ENCODE results near the gene ACP4.

The ACP4 gene

DNA sequence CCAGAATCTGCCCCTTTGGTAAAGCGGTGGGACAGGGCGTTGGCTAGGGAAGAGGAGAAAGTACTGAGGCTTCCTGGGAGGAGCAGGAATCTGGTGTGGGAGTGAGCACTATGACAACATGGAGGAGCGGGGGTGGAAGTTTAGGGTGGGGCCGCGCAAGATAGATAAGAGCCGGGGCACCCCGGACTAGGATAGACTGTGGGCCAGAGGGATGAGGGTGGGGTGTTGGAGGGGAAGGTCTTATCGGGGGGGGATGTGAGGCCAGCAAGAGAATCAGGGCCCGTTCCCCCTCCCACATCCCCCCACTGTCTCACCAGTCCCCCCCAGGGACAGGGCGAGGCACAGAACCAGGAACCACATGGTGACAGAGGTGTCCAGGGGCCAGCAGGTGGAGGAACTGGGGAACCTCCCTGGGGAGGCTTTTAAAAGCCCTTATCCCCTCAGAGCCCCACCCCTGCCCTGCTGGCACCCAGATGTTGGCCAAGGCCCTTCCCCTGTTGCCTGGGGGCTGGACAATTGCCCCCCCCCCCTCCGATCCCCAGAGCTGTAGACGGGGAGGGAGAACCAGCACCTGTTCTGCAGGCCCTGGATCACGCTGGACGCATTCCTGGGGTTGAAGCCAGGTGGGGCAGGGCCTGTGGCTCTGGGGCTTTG is 33.3 kb downstream of the ACP4 start, which contains the start of gene KLK1:
KLK1 (minus strand) TSS at position 399 of the 654 bp plus-strand sequence; CDS start at position 360, 39 bp downstream.
- DNase-seq = no peak

DNA sequence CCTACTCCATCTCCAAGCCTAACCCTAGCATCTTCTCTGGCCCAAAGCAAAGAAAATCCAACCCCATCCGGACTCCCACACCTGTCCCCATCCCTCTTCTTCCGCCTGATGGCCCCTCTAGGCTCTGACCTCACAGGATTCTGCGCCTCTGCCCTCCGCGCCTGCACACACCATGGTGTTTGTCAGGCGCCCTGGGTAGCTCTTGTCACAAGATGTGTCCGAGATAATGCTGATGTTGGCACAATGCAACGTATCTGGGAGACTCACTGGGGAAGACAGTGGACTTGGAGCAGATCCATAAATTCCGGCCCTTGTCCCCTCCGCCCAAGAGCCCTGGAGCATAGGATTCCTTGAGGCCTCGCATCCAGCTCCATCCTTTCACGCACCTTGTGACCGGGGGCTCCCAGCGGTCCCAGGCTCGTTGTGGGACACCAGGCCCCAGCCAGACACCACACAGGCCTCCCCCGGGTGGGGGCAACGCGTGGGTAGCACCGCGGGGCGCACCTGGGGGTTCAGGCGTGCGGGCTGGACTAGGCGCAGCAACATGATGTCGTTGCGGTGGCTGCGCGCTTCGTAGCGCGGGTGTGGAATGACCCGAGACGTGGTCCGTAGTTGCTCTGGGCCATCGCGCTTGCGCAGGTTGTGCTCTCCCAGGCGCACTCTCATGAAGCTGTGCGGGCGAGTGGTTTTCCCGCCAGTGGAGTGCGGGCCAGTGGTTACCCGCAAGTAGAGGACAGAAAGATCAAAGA is 36.5 kb downstream of the ACP4 start:
- DNase-seq = no peak

DNA sequence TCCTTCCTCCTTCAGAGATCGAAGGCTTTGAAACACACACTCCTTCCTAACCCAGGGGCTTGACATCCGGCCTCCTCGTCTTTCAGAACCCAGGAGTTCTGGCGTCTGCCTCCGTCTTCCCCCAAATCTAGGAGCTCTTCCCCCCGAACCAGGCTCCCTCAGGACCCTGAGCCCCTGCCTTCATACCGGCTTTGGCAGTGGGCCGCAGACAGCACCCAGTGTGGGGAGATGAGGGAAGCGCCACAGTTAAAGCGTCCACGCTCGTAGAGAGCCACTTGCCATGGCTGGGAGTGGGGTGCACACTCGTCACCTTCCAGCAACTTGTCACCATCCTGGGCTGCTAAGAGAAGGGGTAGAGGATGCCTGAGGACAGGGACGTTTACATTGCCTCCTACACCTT is 37.3 kb downstream of the ACP4 start:
- no peak for DNase-seq

DNA sequence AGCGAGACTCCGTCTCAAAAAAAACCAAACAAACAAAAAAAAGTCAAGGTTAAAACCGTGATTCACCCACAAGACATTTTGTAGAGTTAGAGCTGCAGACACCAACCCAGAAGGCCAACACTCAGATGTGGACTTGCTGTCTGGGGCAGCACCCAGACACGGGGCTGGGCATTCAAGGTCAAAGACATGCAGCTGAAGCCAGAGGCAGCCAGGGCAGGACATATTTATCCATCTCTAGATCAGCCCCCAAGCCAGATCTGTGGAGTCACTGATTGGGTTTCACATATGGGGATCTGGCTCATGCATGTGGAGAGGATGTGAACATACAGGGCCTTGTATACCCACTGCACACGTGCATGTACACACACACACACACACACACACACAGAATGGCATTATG is 39.6 kb downstream of the ACP4 start:
- DNase-seq = no peak

DNA sequence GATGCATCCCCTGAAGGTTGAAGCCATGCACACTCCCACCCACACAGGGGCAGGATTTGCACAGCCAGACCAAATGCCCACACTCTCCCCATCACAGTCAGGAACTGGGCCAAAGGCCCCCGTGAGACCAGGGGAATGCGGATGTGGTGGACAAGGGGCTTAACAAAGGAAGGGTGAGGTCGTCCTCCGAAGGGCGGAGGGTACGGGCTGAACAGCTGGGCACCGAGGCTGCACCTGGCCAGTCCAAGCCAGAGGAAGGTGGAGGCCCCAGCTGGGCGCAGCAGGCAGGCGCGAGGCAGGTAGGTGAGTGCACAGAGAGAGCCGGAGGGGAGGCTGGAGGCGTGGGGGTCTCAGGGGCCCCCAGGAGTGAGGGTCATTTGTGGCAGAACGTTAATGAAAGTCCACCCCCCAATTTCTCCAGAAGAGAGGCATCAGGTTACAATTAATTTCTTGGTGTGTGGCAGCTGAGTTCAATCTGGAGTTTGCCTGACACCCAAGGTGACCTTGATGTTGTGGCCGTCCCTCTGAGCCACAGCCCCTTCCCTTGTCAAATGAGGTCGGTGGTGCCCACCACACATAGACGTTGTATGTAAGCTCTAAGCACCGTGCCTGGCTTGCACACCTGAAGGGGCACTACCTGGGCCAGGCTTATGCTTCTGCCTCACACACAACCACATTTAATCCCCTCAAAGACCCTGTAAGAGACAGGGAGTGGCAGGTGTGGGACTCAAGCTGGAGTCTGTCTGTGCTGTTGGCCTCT is 40.2 kb downstream of the ACP4 start:
- no peak for DNase-seq

DNA sequence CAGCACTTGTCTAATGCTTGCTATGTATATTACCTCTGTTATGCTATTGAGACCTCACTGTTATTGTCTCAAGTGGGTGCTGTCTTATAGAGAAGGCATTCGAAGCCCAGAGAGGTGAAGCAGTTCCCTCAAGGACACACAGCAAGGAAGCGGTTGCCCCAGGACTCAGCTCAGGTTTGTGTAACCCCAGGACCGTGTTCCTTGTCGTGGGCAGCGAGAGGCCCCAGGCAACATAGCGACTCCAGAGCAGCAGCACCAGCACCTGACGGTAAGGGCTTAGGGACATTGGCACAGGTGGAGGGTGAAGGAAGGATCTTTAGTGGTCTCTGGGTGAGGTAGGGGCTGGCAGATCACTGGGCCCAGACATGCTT is 40.8 kb downstream of the ACP4 start:
- DNase-seq = no peak

DNA sequence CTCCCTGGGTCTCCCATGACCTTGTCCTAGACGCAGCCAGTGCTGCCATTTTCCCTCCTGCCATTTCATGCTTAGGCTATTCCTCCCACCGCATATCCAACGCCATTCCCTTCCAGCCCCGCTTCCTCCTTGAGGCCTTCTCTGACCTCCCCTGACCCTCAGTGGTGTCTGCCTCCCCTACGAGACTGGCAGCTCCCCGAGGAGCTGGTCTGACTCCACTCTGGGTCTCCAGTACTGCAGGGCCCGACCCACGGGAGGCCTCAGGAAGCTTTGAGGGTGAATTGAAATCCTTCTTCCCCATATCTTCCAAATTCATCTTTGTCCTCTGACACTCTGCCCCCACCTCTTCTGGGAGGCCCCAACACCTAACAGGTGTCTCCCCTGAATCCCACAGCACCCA is 42.5 kb downstream of the ACP4 start:
- no peak for DNase-seq

DNA sequence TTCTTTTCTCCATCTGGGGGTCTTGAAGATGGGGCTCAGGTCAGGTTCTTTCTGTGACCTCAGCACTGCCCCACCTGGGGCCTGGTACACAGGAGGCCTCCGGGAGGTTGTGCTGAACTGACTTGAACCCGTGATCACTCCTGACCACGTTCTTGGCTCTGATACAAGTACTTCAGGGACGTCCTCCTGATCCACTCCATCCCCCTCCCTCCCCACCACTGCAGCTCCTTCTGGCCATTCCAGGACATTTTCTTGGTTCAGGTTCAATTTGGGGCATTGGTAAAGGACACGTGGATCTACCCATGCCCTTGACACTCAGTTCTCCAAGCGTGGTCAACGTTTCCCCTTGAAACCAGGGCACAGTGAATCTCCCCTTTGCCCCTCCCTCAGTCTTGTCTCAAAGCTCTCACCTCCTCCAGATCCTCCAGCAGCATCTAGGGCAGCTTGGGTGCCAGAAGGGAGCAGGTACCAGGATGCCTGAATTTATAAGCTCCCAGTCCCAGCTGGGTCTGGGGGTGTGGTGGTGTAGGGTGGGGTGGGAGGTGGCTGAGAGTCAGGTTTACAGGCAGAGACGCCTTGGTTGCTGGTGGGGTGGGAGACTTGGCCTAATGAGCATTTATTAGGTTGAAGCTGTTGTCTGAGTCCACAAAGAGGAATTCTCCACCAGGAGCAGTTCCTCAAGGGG is 43.0 kb downstream of the ACP4 start, which contains the start of gene KLK15:
KLK15 (minus strand) TSS at position 458 of the 685 bp plus-strand sequence. CDS start 2,082 bp downstream, outside the sequence.
- DNase-seq = no peak

DNA sequence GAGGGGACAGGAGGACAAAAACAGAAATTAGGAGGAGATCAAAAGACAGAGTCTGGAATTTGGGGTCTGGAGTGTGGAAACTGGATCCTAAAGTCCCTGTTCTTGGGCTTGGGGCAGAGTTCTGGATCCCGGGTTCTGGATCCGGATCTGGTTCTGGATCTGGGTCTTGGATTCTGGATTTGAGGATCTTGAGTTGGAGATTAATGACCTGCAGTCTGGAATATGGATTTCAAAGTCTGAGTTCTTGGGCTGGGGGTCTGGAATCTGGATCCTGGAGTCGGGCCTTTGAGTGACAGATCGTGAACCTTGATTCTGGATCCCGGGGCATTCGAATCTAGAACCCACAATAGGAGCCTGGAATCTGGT is 43.6 kb downstream of the ACP4 start:
- no peak for DNase-seq

DNA sequence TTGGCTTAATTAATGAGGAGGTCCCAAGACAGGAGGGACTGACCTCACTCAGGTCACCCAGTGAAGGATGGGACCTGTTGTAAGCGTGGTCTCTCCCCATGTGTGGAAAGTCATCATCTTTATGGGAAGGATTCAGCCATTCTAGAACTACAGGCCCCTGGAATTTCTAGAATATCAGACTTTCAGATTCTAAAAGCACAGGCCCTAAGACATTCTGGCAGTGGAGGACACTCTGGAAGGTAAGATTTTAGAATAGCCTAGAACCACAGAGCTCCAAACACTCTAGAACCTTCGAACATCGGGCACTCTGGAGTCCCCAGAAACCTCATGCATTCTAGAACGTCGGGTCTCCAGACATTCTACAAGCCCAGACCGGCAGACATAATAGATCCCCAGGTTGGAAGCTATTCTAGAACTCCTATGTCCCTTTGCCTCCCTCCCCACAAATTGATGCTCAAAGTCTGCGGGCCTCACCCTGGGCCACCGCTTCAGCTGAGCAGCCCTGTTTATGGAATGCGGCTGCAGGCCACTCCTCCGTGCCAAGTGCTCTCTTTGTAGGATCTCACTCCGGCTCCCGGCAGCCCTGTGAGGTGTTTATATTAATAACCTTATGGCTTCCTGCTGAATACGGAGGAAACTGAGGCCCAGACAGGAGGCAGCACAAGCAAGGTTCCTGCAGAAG is 45.0 kb downstream of the ACP4 start:
- DNase-seq = no peak

DNA sequence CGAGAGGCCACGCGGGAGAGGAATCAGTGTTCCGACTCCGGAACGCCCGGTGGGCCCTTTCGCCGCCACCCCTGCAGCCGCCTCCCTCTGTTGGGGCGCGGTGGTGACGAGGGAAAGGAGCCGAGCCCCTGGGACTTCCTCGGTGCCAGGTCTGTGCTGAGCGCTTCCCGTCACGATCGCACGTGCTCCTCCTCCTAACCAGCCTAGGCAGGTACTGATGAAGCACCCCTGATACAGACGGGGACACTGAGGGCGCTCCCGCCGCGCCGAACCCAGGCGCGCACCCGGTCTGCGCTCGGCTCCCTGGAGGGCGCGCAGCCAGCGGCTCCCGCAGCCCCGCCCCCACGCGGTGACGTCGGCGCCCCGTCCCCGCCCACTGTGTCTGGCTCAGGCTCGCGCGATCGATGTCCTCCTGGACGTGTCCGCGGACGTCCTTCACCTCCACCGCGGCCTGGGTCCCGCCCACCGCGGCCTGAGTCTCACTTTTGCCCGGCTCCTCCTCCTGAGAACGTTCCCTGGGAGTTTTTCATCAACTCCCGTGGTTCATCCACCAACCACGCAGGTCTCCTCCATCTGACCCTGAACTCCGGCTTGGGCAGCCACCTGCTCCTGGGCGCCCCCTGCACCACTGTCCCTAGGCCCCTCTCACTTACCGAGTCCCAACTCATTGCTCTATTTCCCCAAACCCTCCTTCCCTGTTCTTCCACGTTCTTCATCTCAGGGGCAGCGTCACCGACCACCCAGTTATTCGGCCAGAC is 45.7 kb downstream of the ACP4 start:
- DNase-seq = peak; percentile 64

DNA sequence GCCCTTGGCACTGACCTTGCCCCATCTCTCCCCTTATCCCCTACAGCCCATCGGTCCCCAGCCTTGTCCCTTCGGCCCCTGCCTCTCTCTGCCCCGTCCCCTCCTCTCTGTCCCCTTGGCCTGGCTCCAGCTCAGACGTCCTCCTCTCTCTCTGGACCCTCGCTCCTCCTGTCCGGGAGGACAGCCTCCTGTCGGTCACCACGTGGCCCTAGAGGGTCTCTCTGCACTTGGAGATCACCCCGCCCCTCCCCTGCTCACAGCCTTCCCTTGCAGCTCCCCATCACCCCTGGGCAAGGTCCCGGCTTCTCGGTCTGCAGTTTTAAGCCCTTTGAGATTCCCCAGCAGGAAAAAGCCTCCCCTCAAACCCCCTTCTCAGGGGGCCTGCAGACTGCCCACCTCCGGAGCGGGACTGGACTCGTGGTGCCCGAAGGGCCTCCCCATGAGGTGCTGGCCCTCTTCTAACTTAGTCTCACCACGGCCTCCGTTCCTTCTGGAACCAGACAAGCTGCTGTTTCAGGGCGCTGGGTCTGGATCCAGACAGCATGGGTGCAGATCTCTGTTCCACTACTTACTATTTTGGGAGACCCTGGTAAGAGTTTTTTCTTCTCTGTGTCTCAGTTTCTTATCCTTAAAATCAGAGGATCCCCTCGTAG is 46.5 kb downstream of the ACP4 start:
- no peak for DNase-seq

DNA sequence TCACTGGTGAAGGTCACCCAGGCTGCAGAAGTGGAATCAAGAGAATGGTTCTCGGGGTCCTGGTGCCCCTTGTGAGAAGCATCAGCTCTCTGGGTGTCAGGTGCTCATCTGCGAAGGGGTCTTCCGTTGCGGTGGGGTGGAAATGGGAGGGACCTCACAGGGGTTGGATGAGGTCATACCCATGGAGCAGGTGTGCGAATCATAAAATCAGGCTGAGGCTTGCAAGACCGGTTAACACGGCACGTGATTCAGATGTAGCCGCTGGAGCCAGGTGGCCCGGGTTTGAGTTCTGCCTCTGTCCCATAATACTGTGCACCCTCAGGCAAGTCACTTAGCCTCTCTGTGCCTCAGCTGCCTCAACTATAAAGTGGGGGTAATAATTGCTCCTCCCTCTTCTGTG is 47.1 kb downstream of the ACP4 start:
- no peak for DNase-seq

DNA sequence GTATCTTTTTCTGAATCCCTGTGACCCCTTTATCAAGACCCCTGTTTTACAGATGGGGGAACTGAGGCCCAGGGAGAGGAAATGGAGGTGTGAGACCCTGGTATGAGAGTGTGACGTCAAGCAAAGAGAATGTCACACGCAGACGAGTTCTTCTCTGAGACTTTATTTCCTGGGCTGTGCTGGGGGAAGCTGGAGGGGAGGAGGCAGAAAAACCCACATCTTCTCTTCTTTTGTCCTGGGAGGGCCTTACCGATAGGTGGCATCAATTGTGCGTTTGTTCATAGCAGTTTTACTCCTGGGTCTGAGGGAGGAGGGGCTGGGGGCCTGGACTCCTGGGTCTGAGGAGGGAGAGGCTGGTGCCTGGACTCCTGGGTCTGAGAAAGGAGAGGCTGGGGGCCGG is 48.0 kb downstream of the ACP4 start:
- DNase-seq = no peak

DNA sequence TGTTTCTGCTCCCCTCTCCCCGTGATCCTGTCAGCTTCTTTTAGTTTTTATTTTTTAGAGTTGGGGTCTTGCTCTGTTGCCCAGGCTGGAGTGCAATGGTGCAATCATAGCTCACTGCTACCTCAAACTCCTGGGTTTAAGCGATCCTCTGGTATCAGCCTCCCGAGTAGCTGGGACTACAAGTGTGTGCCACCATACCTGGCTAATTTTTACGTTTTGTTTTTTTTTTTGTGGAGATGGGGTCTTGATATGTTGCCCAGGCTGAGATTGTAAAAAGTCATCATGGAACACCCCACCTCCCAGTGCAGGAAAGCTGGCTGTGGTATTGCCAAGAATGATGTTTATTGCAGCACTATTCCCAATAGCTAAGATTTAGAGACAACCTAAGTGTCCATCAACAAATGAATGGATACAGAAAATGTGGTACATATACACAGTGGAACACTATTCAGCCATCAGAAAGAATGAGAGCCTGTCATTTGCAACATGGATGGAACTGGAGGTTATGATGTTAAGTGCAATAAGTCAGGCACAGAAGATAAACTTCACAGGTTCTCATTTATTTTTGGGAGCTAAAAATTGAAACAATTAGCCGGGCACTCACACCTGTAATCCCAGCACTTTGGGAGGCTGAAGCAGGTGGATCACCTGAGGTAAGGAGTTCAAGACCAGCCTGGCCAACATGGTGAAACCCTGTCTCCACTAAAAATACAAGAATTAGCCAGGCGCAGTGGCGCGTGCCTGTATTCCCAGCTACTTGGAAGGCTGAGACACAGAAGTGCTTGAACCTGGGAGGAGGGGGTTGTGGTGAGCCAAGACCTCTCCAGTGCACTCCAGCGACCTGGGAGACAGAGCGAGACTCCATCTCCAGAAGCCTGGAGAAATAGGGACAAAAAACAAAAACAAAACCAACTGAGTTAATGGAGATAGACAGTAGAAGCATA is 49.8 kb downstream of the ACP4 start:
- no peak for DNase-seq

DNA sequence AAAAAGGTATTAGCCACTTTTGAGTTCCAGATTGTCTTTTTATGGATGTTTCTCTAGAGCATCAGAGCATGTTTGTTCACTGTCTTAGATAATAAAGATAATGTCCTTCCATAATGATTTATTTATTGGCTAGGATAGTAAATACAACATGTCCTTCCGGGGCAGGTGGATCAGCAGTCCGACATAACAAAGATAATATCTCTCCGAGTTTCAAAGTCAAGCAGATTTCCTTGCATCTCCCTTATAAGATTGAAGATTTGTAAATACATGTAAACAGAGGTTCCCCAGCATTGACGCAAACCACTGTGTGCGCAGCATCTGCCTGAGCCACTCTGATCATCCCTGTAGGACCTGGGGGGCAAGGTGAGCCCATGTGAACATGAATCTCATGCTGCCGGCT is 51.9 kb downstream of the ACP4 start:
- no peak for DNase-seq

DNA sequence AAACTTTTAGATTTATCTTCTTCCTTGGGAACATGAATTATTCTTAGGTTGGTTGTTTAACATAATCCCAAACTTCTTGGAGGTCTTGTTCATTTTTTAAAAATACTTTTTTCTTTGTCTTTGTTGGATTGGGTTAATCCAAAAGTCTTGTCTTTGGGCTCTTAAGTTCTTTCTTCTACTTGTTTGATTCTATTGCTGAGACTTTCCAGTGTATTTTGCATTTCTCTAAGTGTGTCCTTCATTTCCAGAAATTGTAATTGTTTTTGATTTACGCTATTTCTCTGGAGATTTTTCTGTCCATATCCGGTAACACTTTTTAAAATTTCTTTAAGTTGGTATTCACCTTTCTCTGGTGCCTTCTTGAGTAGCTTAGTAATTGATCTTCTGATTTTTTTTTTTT is 53.0 kb downstream of the ACP4 start:
- DNase-seq = no peak

DNA sequence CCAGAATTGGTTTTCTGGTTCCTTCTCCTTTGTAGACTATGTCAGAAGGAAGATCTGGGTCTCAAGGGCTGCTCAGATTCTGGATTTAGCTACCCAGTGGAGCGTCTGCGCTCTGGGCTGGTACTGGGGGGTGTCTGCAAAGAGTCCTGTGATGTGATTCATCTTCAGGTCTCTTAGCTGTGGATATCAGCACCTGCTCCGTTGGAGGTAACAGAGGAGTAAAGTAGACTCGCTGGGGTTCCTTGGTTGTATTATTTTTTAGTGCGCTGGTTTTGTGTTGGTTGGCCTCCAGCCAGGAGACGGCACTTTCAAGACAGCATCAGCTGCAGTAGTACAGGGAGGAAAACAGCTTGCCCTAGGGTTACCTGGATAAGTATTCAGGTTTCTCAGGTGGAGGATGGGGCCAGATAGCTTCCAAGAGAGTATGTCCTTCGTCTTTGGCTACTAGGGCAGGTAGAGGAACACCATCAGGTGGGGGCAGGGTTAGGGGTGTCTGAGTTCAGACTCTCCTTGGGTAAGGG is 53.5 kb downstream of the ACP4 start:
- no peak for DNase-seq

DNA sequence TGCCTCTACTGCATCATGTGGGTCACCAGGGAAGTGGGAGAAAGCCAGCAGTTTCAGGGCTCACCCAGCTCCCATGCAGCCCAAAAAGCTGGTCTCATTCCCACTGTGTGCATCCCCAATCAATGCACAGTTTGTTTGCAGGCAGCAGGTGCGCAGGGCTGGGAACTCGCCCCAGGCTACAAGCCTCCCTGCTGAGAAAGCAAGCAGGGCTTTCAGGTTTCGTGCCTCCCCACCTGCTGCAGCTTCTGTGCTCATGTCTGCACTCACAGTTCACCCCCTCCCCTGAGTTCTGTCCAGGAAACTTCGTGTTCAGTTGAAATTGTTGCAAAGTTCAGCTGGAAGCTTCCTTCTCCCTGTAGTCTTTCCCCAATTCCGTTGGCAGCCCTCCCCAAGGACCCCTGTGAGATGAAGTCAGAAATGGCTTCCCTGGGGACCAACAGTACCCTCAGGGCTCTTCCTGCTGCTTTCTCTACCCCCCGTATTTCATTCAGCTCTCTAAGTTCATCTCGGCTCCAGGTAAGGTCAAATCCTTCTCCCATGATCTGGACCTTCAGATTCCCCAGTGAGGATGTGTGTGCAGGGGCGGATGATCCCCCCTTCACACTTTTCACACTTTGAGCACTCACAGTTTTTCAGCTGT is 54.2 kb downstream of the ACP4 start:
- no peak for DNase-seq
